ENCODE data around the gene BMPR1A. TPM values are rescaled to one million over a fixed set of nuclear protein-coding genes. Genes with fewer than 3 reads are reported as not detected.

BMPR1A gene
- total and polyA plus RNA-seq, 10 of the 15 experiments (the other 5 are each of a cell fraction or from before 2014, with no cell fraction given), result 2.3 to 22.7 (median 13.1) TPM

DNA sequence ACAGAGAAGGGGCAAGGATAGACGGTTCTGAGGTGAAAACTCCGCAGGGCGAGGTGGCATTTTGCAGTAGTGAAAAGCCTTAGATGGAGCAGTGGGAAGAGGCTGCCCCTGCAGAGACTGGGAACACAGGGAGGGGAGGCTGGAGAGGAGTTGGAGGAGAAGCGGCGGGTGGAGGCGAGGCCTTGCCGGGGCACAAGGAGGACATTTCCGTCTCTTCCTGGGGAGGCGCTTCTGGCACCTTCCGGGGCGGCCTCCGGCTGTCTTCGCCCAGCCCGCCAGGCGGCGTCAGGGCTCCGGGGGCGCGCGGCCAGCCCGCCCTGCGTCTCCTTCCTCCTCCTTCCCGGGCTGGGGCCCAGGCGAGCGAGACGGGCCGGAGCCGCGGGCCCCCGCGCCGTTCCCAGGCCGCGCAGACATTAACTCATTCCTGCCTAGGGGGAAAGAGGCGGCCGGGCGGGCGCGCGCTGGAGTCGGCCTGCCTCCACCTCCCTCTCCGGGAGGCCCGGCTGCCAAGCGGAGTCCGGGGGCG, 45.4 kb upstream of the BMPR1A start (continued):
- TF ChIP-seq, protein P1, sequence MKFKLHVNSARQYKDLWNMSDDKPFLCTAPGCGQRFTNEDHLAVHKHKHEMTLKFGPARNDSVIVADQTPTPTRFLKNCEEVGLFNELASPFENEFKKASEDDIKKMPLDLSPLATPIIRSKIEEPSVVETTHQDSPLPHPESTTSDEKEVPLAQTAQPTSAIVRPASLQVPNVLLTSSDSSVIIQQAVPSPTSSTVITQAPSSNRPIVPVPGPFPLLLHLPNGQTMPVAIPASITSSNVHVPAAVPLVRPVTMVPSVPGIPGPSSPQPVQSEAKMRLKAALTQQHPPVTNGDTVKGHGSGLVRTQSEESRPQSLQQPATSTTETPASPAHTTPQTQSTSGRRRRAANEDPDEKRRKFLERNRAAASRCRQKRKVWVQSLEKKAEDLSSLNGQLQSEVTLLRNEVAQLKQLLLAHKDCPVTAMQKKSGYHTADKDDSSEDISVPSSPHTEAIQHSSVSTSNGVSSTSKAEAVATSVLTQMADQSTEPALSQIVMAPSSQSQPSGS (IDR thresholded peaks at IDR 0.05; ENCODE audit: low read length), result no peak
- TF ChIP-seq ETV6 (conservative IDR thresholded peaks at IDR 0.05 in 1 of 2, IDR thresholded peaks at IDR 0.05 in 1 of 2; ENCODE audit: borderline replicate concordance in 1 of 2, low read depth in 1 of 2) (peak in 1 of 2 experiments; percentile 67; a peak in 2 of 4 replicates), ASH2L (IDR thresholded peaks at IDR 0.05; ENCODE audit: borderline replicate concordance, low read depth) (0 out of 2 replicates have a peak, but pooled peaks have one; percentile 32), TAF1 (IDR thresholded peaks at IDR 0.05; ENCODE audit: borderline replicate concordance, low read depth, low read length) (peak; percentile 62), PAX5 (IDR thresholded peaks at IDR 0.05; ENCODE audit: borderline replicate concordance, low read depth, low read length) (peak; percentile 66; the same call in 1 of the 2 replicates), TCF12 (IDR thresholded peaks at IDR 0.05; ENCODE audit: low read depth, low read length) (peak; percentile 70; the same call in 1 of the 2 replicates), STAT1 (conservative IDR thresholded peaks at IDR 0.05) (no peak), ESRRA (IDR thresholded peaks at IDR 0.05; ENCODE audit: low read length) (no peak), NBN (IDR thresholded peaks at IDR 0.05) (peak; percentile 77), YY1 (IDR thresholded peaks at IDR 0.05; ENCODE audit: low read depth, low read length) (peak; percentile 86), FOS (IDR thresholded peaks at IDR 0.05; ENCODE audit: borderline replicate concordance, extremely low read depth, insufficient read length) (no peak), ZZZ3 (IDR thresholded peaks at IDR 0.05; ENCODE audit: control insufficient read depth, insufficient read length, low read depth) (no peak), SMARCA5 (IDR thresholded peaks at IDR 0.05) (peak; percentile 98), MEF2B (IDR thresholded peaks at IDR 0.05; ENCODE audit: partially characterized antibody, poor library complexity, severe bottlenecking) (no peak)
- TF ChIP-seq, protein P2, sequence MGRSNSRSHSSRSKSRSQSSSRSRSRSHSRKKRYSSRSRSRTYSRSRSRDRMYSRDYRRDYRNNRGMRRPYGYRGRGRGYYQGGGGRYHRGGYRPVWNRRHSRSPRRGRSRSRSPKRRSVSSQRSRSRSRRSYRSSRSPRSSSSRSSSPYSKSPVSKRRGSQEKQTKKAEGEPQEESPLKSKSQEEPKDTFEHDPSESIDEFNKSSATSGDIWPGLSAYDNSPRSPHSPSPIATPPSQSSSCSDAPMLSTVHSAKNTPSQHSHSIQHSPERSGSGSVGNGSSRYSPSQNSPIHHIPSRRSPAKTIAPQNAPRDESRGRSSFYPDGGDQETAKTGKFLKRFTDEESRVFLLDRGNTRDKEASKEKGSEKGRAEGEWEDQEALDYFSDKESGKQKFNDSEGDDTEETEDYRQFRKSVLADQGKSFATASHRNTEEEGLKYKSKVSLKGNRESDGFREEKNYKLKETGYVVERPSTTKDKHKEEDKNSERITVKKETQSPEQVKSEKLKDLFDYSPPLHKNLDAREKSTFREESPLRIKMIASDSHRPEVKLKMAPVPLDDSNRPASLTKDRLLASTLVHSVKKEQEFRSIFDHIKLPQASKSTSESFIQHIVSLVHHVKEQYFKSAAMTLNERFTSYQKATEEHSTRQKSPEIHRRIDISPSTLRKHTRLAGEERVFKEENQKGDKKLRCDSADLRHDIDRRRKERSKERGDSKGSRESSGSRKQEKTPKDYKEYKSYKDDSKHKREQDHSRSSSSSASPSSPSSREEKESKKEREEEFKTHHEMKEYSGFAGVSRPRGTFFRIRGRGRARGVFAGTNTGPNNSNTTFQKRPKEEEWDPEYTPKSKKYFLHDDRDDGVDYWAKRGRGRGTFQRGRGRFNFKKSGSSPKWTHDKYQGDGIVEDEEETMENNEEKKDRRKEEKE (IDR thresholded peaks at IDR 0.05), result no peak
- TF ChIP-seq, protein P3, sequence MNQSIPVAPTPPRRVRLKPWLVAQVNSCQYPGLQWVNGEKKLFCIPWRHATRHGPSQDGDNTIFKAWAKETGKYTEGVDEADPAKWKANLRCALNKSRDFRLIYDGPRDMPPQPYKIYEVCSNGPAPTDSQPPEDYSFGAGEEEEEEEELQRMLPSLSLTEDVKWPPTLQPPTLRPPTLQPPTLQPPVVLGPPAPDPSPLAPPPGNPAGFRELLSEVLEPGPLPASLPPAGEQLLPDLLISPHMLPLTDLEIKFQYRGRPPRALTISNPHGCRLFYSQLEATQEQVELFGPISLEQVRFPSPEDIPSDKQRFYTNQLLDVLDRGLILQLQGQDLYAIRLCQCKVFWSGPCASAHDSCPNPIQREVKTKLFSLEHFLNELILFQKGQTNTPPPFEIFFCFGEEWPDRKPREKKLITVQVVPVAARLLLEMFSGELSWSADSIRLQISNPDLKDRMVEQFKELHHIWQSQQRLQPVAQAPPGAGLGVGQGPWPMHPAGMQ (IDR thresholded peaks at IDR 0.05; ENCODE audit: borderline replicate concordance), result no peak
- TF ChIP-seq, protein P4, sequence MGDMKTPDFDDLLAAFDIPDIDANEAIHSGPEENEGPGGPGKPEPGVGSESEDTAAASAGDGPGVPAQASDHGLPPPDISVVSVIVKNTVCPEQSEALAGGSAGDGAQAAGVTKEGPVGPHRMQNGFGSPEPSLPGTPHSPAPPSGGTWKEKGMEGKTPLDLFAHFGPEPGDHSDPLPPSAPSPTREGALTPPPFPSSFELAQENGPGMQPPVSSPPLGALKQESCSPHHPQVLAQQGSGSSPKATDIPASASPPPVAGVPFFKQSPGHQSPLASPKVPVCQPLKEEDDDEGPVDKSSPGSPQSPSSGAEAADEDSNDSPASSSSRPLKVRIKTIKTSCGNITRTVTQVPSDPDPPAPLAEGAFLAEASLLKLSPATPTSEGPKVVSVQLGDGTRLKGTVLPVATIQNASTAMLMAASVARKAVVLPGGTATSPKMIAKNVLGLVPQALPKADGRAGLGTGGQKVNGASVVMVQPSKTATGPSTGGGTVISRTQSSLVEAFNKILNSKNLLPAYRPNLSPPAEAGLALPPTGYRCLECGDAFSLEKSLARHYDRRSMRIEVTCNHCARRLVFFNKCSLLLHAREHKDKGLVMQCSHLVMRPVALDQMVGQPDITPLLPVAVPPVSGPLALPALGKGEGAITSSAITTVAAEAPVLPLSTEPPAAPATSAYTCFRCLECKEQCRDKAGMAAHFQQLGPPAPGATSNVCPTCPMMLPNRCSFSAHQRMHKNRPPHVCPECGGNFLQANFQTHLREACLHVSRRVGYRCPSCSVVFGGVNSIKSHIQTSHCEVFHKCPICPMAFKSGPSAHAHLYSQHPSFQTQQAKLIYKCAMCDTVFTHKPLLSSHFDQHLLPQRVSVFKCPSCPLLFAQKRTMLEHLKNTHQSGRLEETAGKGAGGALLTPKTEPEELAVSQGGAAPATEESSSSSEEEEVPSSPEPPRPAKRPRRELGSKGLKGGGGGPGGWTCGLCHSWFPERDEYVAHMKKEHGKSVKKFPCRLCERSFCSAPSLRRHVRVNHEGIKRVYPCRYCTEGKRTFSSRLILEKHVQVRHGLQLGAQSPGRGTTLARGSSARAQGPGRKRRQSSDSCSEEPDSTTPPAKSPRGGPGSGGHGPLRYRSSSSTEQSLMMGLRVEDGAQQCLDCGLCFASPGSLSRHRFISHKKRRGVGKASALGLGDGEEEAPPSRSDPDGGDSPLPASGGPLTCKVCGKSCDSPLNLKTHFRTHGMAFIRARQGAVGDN (IDR thresholded peaks at IDR 0.05), result peak; percentile 48; the same call in 1 of the 2 replicates

All from GM12878 (cell line).